Thoracic aorta (tissue), 2 donors: ENCODE results near the gene SMARCAL1. TPM values are rescaled to one million over a fixed set of nuclear protein-coding genes. Genes with fewer than 3 reads are reported as not detected.

ENCODE experiments used
- ATAC-seq: fragments of 150-250 bp; one replicate; pipeline ENCODE4 v1.8.0; 2017; ENCODE audit warnings: low read depth; ENCODE audit not compliant: insufficient number of reproducible peaks, low FRiP score
- DNase-seq: peaks from one replicate; pipeline ENCODE4 v3.0.0-alpha.2; 2020; ENCODE audit warnings: low spot score
- H3K27ac ChIP-seq, 2 donors: fragments of 200-600 bp; sonication (generic); 1 replicate in 1 of 2; 2 replicates in 1 of 2; pipeline ENCODE4 v1.5.1; 2016; ENCODE audit warnings: mild to moderate bottlenecking in 2 of 2, moderate library complexity in 2 of 2
- H3K27me3 ChIP-seq: fragments of 200-600 bp; sonication (generic); replicated peaks from 2 replicates; pipeline ENCODE4 v1.6.0; 2016; ENCODE audit warnings: mild to moderate bottlenecking; ENCODE audit not compliant: insufficient read depth
- H3K36me3 ChIP-seq: fragments of 200-600 bp; sonication (generic); one replicate; pipeline ENCODE4 v1.5.1; 2016
- H3K4me1 ChIP-seq, 2 donors: fragments of 200-600 bp; sonication (generic); 1 replicate in 1 of 2; 2 replicates in 1 of 2; pipeline versions ENCODE4 v1.5.1 to v1.6.0; 2016; ENCODE audit warnings: low read depth in 2 of 2, mild to moderate bottlenecking in 1 of 2; ENCODE audit not compliant: control insufficient read depth in 1 of 2
- H3K4me3 ChIP-seq: fragments of 200-600 bp; sonication (generic); 2 replicates; pipeline ENCODE4 v1.5.1; 2016; ENCODE audit warnings: mild to moderate bottlenecking
- H3K9me3 ChIP-seq: fragments of 200-600 bp; sonication (generic); 2 replicates; pipeline ENCODE4 v1.5.1; 2016
- total RNA-seq, 2 donors: library from RNA; depleted of rRNA; stranded (reverse); fragments of >200 nt; gene quantifications; one replicate each; pipeline versions ENCODE4 v1.1.0 to v1.2.3, GENCODE V29; 2016
- TF ChIP-seq, protein P1 (sequence below): fragments of 200-600 bp; sonication (generic); IDR thresholded peaks from one replicate; pipeline ENCODE4 v1.5.1; 2019; ENCODE audit warnings: antibody characterized with exemption

SMARCAL1 gene
- total RNA-seq, 2 donors from 2014 or later = 22.1 to 28.4 TPM

DNA sequence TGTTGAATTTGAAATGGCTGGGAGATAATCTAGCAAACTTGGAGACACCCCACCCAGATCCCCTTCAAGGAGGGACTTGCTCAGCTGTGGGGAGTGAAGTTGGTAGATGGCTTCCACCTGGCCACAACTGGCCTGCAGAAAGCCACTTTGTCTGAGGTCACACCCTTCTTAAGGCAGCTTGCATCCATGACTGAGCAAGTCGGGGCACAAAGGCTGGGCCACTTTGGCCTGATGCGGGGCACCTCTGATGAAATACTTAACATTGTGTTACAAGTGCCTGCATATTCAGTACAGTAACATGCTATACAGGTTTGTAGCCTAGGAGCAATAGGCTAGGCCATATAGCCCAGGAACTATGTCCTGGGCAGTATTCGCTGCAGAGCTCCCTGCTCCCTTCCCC is 73.0 kb downstream of the SMARCAL1 start:
- no peaks in the 10 kb centered on the region for H3K9me3 ChIP-seq

DNA sequence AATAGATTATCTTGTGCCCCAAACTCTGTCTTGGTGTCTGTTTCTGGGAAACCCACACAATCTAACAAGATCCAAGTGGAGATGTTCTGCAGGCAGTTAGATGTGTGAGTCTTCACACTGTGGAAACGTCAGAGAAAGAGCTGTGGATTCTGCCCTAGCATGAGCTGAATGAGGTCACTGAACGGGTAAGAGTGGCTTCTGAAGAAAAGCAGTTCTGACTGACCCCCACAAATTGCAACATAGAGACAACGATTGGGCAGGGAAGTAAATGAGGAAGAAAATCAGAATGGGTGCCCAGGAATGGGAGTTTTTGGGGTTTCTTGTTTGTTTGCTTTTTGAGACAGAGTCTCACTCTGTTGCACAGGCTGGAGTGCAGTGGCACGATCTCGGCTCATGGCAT is 73.5 kb downstream of the SMARCAL1 start:
- no peaks in the 10 kb centered on the region for H3K4me1 ChIP-seq
- no peaks in the 10 kb centered on the region for H3K27me3 ChIP-seq
- H3K36me3 ChIP-seq = no peaks in the 10 kb centered on the region
- H3K9me3 ChIP-seq = no peaks in the 10 kb centered on the region
- no peak for DNase-seq
- TF ChIP-seq, protein P1, sequence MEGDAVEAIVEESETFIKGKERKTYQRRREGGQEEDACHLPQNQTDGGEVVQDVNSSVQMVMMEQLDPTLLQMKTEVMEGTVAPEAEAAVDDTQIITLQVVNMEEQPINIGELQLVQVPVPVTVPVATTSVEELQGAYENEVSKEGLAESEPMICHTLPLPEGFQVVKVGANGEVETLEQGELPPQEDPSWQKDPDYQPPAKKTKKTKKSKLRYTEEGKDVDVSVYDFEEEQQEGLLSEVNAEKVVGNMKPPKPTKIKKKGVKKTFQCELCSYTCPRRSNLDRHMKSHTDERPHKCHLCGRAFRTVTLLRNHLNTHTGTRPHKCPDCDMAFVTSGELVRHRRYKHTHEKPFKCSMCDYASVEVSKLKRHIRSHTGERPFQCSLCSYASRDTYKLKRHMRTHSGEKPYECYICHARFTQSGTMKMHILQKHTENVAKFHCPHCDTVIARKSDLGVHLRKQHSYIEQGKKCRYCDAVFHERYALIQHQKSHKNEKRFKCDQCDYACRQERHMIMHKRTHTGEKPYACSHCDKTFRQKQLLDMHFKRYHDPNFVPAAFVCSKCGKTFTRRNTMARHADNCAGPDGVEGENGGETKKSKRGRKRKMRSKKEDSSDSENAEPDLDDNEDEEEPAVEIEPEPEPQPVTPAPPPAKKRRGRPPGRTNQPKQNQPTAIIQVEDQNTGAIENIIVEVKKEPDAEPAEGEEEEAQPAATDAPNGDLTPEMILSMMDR = no peak
- H3K4me3 ChIP-seq = no peak overlapping the region
- no peak for ATAC-seq
- no peak overlapping the region for H3K27ac ChIP-seq

More for the DNA sequence above, 73.0 kb downstream of the SMARCAL1 start:
- Histone ChIP-seq H3K27ac (no peak overlapping the region), H3K4me3 (no peak overlapping the region), H3K27me3 (no peaks in the 10 kb centered on the region), H3K4me1 (no peaks in the 10 kb centered on the region), H3K36me3 (peaks cover 5% of the 10 kb centered on the region)
- TF ChIP-seq, protein P1 = no peak
- no peak for ATAC-seq
- no peak for DNase-seq

DNA sequence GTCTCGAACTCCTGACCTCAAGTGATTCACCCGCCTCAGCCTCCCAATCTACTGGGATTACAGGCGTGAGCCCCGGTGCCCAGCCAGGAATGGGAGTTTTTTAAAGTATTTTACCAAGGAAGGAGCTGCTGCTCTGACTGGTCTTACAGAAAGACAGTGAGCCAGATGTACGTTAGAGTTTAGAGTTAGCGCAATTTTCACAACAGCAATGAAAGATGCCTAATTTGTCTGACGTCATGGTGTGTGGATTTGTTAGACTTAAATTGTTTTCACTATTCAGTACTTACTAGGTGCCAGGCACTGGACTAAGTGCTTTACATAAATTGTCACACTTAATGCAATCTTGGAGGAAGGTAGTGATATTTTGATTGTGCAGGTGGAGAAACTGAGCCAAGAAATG is 74.0 kb downstream of the SMARCAL1 start:
- H3K27me3 ChIP-seq = no peaks in the 10 kb centered on the region
- no peaks in the 10 kb centered on the region for H3K36me3 ChIP-seq
- ATAC-seq = no peak
- no peak overlapping the region for H3K27ac ChIP-seq
- no peak overlapping the region for H3K4me3 ChIP-seq
- H3K4me1 ChIP-seq = no peaks in the 10 kb centered on the region
- no peaks in the 10 kb centered on the region for H3K9me3 ChIP-seq
- TF ChIP-seq, protein P1 = no peak
- DNase-seq = no peak

DNA sequence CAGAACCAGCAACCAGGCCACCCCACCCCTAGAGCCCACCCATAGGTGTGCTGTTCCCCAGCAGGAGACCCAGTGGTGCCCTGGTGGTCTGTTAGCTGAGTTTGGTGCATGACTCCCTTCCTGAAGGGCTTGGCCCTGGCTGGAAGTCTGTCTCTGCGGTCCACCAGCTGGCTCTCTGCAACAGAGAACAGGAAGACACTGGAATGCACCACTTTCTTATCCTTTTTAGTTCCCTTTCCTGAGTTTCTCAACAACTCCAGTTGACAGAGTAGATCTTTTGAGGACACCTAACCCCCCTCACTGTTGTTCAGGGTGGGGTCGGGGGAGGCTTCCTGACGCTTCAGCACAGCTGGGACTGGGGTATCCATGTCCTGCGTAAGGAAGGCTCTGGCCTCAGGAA is 74.4 kb downstream of the SMARCAL1 start:
- Histone ChIP-seq H3K4me3 (no peak overlapping the region), H3K27ac (no peak overlapping the region), H3K4me1 (no peaks in the 10 kb centered on the region), H3K9me3 (no peaks in the 10 kb centered on the region), H3K27me3 (no peaks in the 10 kb centered on the region), H3K36me3 (no peaks in the 10 kb centered on the region)
- ATAC-seq (no peak), DNase-seq (no peak)
- TF ChIP-seq, protein P1 = no peak

DNA sequence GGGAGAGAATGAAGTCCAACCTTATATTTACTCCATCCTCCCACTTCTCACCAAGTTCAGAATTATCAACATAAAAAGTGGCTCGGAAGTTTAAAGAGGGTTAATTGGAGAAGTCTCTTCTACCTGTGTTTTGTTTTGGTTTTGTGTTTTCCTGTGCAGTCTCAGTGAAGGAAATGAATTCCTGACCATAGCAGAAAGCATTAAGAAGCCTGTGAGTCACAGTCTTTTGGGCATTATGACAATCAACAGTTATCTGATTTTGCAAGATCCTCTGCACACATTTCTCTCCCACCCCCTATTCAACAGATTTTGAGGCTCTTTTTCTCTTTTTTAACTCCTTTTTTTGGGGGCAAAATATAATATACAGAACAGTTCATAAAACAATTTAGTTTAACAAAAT is 77.8 kb downstream of the SMARCAL1 start:
- ATAC-seq (no peak), DNase-seq (no peak)
- H3K4me3 ChIP-seq = no peak overlapping the region
- no peaks in the 10 kb centered on the region for H3K36me3 ChIP-seq
- TF ChIP-seq, protein P1 = no peak
- H3K27me3 ChIP-seq = no peaks in the 10 kb centered on the region
- no peaks in the 10 kb centered on the region for H3K9me3 ChIP-seq
- no peaks in the 10 kb centered on the region for H3K4me1 ChIP-seq
- H3K27ac ChIP-seq = no peak overlapping the region
